ENCODE data around the gene FAM167B. TPM values are rescaled to one million over a fixed set of nuclear protein-coding genes. Genes with fewer than 3 reads are reported as not detected.

Gene FAM167B
- polyA plus RNA-seq, 1 of the 3 experiments (the other 2 are of a cell fraction): 1.2 TPM

DNA sequence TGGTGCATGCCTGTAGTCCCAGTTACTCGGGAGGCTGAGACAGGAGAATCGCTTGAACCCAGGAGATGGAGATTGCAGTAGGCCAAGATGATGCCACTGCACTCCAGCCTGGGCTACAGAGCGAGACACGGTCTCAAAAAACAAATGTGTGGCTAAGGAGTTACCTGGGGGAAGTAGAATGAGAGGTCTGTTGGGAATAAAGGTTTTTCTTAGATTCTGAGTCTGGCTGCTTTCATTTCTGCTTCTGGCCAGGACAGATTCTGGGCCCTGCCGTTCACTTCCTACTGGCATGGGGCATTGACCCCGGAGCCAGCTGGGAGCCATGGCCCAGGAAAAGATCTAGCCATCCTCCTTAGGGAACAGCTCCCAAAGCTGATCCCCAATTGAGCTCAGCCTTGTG lies 38.6 kb upstream of the FAM167B start:
- CTCF ChIA-PET: interaction anchor here (0.7 kb wide), 1 partner anchor 12 kb away, joined by 3 read pairs; no protein-coding TSS in a partner anchor
- peaks cover 0 to 25% of the 10 kb centered on the region in 2 experiments; a peak in 1 of 4 replicates for H3K4me1 ChIP-seq (ENCODE audit: control insufficient read depth in 1 of 2, insufficient read depth in 2 of 2, low read depth in 1 of 2, low read length in 1 of 2)
- H3K36me3 ChIP-seq (replicated peaks in 1 of 2; ENCODE audit: control insufficient read depth in 1 of 2, insufficient read depth in 2 of 2, low read length in 1 of 2): peaks cover 0 to 5% of the 10 kb centered on the region in 2 experiments
- no peak overlapping the region for H3K4me3 ChIP-seq (ENCODE audit: low read depth in 2 of 2, low read length in 1 of 2)
- H2AFZ ChIP-seq (ENCODE audit: low read depth): no peak overlapping the region
- H4K20me1 ChIP-seq (ENCODE audit: insufficient read depth): no peaks in the 10 kb centered on the region
- no peaks in the 10 kb centered on the region for H3K9me3 ChIP-seq
- H3K9me2 ChIP-seq: no peaks in the 10 kb centered on the region
- no peaks in the 10 kb centered on the region for H3F3A ChIP-seq (replicated peaks; ENCODE audit: insufficient read depth)
- POLR2A ChIA-PET: interaction anchor here (1.2 to 3.2 kb wide), 4 partner anchors 8 to 32 kb away, joined by 3 to 15 read pairs (median 4); partner anchors contain the start of gene CCDC28B
- H3K27me3 ChIP-seq (ENCODE audit: insufficient read depth): no peaks in the 10 kb centered on the region
- no peak for DNase-seq
- TF ChIP-seq TCF12 (IDR thresholded peaks at IDR 0.05) (no peak), SIN3A (IDR thresholded peaks at IDR 0.05; ENCODE audit: borderline replicate concordance, low read depth, low read length) (no peak), EP300 (IDR thresholded peaks at IDR 0.05; ENCODE audit: borderline replicate concordance in 1 of 2, low read depth in 1 of 2, low read length in 1 of 2) (no peak), ELF1 (IDR thresholded peaks at IDR 0.05) (no peak), CHD2 (IDR thresholded peaks at IDR 0.05; ENCODE audit: low read length, partially characterized antibody) (no peak), JUND (IDR thresholded peaks at IDR 0.05) (no peak), MEF2A (IDR thresholded peaks at IDR 0.05; ENCODE audit: borderline replicate concordance, low read depth) (no peak), RAD21 (IDR thresholded peaks at IDR 0.05; ENCODE audit: low read length) (no peak), TEAD4 (IDR thresholded peaks at IDR 0.05; ENCODE audit: borderline replicate concordance, insufficient read depth) (no peak)
- TF ChIP-seq, protein P1, sequence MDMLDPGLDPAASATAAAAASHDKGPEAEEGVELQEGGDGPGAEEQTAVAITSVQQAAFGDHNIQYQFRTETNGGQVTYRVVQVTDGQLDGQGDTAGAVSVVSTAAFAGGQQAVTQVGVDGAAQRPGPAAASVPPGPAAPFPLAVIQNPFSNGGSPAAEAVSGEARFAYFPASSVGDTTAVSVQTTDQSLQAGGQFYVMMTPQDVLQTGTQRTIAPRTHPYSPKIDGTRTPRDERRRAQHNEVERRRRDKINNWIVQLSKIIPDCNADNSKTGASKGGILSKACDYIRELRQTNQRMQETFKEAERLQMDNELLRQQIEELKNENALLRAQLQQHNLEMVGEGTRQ (IDR thresholded peaks at IDR 0.05; ENCODE audit: borderline replicate concordance, low read depth, low read length): no peak
- TF ChIP-seq, protein P2, sequence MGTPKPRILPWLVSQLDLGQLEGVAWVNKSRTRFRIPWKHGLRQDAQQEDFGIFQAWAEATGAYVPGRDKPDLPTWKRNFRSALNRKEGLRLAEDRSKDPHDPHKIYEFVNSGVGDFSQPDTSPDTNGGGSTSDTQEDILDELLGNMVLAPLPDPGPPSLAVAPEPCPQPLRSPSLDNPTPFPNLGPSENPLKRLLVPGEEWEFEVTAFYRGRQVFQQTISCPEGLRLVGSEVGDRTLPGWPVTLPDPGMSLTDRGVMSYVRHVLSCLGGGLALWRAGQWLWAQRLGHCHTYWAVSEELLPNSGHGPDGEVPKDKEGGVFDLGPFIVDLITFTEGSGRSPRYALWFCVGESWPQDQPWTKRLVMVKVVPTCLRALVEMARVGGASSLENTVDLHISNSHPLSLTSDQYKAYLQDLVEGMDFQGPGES (IDR thresholded peaks at IDR 0.05; ENCODE audit: low read depth, low read length): no peak
- TF ChIP-seq, protein P3, sequence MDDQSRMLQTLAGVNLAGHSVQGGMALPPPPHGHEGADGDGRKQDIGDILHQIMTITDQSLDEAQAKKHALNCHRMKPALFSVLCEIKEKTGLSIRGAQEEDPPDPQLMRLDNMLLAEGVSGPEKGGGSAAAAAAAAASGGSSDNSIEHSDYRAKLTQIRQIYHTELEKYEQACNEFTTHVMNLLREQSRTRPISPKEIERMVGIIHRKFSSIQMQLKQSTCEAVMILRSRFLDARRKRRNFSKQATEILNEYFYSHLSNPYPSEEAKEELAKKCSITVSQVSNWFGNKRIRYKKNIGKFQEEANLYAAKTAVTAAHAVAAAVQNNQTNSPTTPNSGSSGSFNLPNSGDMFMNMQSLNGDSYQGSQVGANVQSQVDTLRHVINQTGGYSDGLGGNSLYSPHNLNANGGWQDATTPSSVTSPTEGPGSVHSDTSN (IDR thresholded peaks at IDR 0.05): no peak
- peaks cover 4% of the 10 kb centered on the region; the same call in 1 of the 2 replicates for H3K79me2 ChIP-seq (ENCODE audit: insufficient read depth)
- no peak overlapping the region for H3K4me2 ChIP-seq
- H3K27ac ChIP-seq (ENCODE audit: low read depth in 2 of 2, low read length in 1 of 2): peak overlapping the region in 1 of 2 experiments; percentile 30; a peak in 1 of 4 replicates
- H3K9ac ChIP-seq: no peak overlapping the region
- 85% methylated on average over 6 of the region's 6 CpGs for WGBS (ENCODE audit: low lambda C conversion rate)

DNA sequence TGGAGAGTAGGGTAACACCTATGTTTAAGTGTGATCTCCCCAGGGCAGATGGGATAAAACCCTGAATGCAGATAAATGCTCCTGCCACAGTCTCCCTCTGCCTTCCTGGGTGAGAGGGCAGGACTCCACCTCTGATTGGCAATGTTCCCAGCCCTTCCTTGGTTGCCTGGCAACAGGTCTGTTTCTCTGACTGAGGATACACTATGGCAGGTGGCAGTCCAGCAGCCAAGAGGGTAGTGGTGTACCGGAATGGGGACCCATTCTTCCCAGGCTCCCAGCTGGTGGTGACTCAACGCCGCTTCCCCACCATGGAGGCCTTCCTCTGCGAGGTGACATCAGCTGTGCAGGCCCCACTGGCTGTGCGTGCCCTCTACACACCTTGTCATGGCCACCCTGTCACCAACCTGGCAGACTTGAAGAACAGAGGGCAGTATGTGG lies 38.1 kb upstream of the FAM167B start, which contains the start of gene DCDC2B:
Gene DCDC2B, plus strand, starts transcription at position 199 of the 438 bp plus-strand sequence. Its CDS starts 5 bp downstream, at position 204.
- WGBS (ENCODE audit: low lambda C conversion rate): 88% methylated on average over 5 of the region's 5 CpGs
- CTCF ChIA-PET: interaction anchor here (0.7 kb wide), 1 partner anchor 12 kb away, joined by 3 read pairs; no protein-coding TSS in a partner anchor

More for the DNA sequence above, 38.1 kb upstream of the FAM167B start, which contains the start of gene DCDC2B:
- peak; percentile 43 for DNase-seq
- TF ChIP-seq FOXM1 (IDR thresholded peaks at IDR 0.05; ENCODE audit: low read depth) (no peak), FOXJ3 (CRISPR knock-in tag; IDR thresholded peaks at IDR 0.05) (no peak), MXI1 (IDR thresholded peaks at IDR 0.05; ENCODE audit: low read depth, low read length) (no peak), RCOR1 (IDR thresholded peaks at IDR 0.05; ENCODE audit: low read length) (no peak), RXRA (IDR thresholded peaks at IDR 0.05; ENCODE audit: borderline replicate concordance, low read depth) (no peak), FOSL2 (IDR thresholded peaks at IDR 0.05; ENCODE audit: borderline replicate concordance, low read depth) (no peak), ELF1 (IDR thresholded peaks at IDR 0.05) (no peak), RFX5 (IDR thresholded peaks at IDR 0.05; ENCODE audit: low read length) (no peak)
- TF ChIP-seq, protein P2 (IDR thresholded peaks at IDR 0.05; ENCODE audit: low read depth, low read length): no peak
- TF ChIP-seq, protein P3 (IDR thresholded peaks at IDR 0.05): no peak
- TF ChIP-seq, protein P4, sequence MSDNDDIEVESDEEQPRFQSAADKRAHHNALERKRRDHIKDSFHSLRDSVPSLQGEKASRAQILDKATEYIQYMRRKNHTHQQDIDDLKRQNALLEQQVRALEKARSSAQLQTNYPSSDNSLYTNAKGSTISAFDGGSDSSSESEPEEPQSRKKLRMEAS (IDR thresholded peaks at IDR 0.05; ENCODE audit: low read depth): no peak
- Histone ChIP-seq H3K9me3 (no peaks in the 10 kb centered on the region), H3K27me3 (ENCODE audit: insufficient read depth) (no peaks in the 10 kb centered on the region), H3K9ac (no peak within 1 kb of the TSS), H3K27ac (ENCODE audit: low read depth in 2 of 2, low read length in 1 of 2) (peak within 1 kb of the TSS in 1 of 2 experiments; percentile 30; a peak in 1 of 4 replicates), H2AFZ (ENCODE audit: low read depth) (no peak within 1 kb of the TSS), H3K4me1 (ENCODE audit: control insufficient read depth in 1 of 2, insufficient read depth in 2 of 2, low read depth in 1 of 2, low read length in 1 of 2) (peaks cover 0 to 25% of the 10 kb centered on the region in 2 experiments; a peak in 1 of 4 replicates), H3K4me2 (no peak within 1 kb of the TSS), H3K4me3 (ENCODE audit: low read depth in 2 of 2, low read length in 1 of 2) (no peak within 1 kb of the TSS), H3F3A (replicated peaks; ENCODE audit: insufficient read depth) (no peaks in the 10 kb centered on the region), H3K9me2 (no peaks in the 10 kb centered on the region), H4K20me1 (ENCODE audit: insufficient read depth) (no peaks in the 10 kb centered on the region), H3K36me3 (replicated peaks in 1 of 2; ENCODE audit: control insufficient read depth in 1 of 2, insufficient read depth in 2 of 2, low read length in 1 of 2) (peaks cover 0 to 4% of the 10 kb centered on the region in 2 experiments), H3K79me2 (ENCODE audit: insufficient read depth) (peaks cover 4% of the 10 kb centered on the region; the same call in 1 of the 2 replicates)
- POLR2A ChIA-PET: interaction anchor here (1.2 to 3.2 kb wide), 4 partner anchors 9 to 33 kb away, joined by 3 to 15 read pairs (median 4); partner anchors contain the start of gene CCDC28B
